HG03039 (cell line): Measurements from ENCODE around the gene RUNX2.

Experiments
- ATAC-seq: cut with Tn5 transposase; IDR thresholded peaks from one replicate; pipeline ENCODE4 v1.9.1; 2021; ENCODE audit warnings: mild to moderate bottlenecking, moderate library complexity; ENCODE audit not compliant: unreplicated experiment

Gene RUNX2

DNA sequence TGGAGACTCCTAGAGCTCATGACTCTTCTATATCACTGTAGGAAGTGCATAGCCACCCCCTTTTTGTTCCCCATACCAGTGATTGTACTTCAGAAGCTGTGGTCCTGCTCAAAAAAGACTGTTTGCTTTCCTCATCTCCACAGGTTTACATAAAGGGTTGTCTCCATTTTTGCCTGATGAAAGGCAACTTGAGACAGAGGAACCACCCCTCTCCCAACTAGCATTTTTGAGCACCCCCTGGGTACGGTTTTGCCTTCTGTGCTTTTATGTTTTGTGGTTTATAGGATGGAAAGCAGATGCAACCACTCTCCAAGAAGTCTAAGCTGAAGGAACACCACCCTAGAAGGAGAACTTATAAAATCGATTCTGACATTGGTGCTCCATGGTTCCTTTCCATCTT lies 177.3 kb downstream of the RUNX2 start:
- no peak for ATAC-seq

DNA sequence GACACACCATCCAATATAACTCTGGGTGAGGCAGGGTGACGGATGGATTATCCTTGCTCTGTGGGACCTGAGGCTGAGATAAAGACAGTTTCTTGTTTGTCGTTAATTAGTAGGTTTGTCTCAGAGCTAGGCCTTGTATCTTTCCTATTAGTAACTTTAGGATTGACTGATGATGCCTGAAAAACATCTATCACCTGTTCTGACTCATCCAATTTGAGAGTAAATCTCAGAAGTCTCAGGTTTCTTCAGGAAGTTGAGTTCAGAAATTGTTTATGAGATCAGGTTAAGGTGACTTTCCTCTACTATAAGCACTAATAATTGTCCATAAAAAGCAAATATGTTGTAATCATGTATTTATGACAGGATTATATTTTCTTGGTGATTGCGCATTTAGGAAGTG lies 179.1 kb downstream of the RUNX2 start:
- no peak for ATAC-seq

DNA sequence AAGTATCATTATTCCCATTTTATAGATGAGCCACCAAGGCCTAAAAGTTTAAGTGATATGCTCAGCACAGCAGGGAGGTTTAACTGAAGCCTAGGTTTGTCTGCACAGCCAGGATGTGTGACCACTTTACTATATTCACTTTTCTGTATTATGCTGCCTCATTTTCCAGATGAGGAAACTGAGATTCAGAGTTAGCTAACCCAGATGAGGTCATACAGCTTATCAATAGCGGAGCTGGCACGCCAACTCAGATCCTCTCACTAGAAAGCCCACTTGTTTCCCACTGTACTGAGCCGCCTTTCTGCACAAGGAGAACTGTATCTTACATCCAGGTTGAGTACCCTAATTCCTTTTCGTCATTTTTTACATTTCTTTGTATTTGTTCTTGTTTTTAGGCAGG lies 181.3 kb downstream of the RUNX2 start:
- ATAC-seq, result no peak

DNA sequence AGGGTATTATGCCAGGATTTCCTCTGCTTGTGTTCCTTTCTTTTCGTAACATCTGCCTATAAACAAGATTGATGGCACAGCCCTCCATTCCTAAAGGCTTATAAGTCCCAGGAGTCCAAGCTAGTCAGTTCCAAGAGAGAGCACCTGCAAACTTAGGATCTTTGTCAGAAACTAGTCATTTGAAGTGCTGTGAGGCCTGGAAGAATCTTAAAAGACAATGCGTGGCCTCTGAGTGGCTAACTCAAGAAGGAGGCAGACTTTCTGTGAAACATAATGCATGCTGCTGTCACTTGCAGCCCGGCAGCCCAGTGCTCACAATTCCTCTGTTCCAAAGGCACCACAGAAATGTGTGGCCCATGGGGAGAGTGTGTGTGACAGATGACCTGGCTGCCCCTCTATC lies 184.6 kb downstream of the RUNX2 start:
- ATAC-seq, result no peak

DNA sequence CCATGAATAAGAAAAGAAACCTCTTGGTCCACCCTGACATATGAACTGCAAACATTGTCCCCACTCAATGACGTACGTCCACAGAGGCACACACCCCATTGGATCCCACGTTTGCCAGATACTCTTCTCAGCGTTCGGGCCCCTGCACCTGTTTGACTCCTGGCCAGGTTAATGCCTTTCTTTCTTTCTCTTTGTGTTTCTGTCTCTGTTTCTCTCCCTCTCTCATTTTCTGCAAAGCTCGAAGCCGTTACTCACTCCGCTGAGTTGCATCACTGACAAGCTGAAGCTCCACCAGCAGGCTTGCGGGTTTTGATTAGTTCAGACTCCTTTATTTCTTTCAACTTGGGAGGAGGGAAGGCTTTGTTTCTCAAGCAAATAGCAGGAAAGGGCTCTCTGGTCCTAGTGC lies 185.1 kb downstream of the RUNX2 start:
- no peak for ATAC-seq

DNA sequence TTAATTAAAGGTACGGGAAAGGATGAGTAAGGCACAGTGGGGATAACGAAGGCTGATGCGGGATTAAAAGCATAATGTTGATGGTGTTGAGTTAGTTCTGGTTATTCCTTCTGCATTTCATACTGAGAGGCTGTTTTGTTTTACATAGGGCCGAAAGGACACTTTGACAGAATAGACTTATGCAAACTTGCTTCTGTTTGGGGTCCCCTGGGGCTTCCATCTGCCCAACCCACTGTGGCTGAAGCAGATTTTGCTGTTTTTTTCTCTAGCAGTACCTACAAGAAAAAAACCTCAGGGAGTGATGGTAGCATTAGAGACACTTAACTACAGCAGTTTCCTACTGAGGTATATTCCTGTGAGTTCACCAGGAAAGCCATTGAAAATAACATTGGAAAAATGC lies 185.7 kb downstream of the RUNX2 start:
- ATAC-seq, result no peak

DNA sequence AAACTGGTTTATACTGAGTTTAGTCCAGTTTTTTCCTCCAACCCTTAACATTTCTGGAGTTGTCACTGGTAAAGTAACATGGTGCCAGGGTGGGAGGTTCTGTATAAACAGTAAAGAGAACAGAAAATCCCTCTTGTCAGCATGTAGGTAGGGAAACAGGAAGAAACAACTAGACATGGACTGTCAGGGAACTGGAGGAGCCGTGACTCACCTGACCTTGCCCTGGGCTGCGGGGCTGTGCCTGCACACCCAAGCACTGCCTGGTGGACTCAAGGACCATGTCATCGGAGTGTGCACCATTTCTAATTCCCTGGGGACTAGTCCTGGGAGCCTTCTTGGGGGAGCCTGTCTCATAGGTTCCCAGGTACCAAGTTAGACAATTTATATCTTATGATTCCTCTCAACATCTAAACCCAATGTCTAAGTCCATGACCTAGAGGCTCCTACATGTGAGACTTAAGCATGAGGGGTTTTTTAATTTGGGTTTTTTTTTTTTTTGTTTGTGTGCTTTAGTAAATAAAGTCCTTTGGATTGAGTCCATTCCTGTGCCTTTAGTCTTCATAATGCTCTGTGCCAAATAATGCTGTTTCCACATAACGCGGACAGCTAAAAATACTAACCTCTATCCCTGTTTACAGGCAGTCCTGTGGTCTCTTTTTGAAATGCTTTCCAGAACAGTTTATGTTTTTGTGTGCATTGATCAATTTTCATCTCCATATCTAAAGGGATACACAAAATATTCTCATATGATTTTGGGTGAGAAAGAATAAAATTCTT lies 186.5 kb downstream of the RUNX2 start:
- ATAC-seq, result no peak

DNA sequence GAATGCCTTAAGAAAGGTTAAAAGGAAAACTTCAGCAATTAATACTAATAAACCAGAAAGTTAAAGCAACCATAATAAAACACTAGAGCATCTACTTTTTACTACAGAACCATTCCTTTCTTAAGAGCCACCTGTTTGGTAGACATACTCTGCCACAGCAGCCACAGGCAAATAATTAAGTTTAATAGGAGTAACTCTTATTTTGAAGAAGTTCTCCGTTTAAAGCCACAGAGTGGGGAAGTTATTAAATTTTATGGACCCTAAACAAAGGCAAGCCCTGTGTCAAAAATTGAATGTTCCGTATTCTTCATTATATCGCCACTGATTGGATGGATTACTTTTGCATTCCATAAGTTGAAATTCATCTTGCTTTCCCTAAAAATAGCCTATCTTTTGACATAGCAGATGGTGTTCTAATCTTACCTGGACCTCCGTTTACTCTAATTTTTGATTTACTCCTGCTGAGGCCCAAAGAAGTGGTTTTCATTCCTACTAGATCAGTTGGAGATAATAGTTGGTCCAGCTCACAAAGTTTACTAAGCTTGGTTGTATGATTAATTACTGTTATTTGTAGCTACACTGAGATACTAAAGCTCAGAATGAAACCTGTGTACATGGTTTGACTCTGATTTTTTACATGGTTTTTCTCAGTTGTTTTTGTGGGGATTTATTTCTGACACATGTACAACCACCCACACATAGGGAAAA lies 190.0 kb downstream of the RUNX2 start:
- ATAC-seq, result no peak

DNA sequence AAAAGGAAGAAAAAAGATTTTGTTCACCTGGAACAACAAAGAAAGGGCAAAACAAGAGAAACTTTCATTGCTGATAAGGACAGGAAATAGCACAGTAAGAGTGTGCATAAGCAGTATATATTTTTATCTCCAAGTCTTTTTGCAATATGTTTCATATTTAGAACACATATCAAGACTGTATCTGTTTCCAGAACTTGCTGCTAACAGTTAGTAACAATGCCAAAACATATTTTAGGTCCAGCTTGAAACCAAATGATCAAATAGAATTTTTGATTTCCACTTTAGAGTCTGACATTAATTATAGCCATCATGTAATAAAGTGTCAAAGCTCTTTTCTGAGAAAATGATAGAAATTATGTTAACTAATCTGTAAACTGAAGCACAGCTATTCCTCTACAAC lies 193.1 kb downstream of the RUNX2 start:
- no peak for ATAC-seq

DNA sequence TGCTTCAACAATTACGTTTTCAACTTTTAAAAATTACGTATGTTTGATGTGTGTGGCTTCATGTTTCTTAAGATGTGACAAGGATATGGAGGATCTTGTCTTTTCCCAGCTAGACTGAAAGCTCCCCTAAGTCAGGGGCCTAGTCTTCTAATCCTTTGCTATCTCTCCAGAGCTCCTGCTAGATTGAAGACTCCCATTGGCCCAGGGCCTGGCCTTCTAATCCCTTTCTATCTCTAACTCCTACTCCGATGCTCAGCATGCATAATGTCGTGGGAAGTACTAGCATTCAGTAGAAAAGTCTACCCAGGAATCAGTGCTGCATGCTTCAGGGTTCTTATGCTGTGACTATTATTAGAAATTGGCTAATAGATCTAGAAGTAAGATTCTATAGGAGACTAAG lies 194.4 kb downstream of the RUNX2 start:
- ATAC-seq, result no peak

DNA sequence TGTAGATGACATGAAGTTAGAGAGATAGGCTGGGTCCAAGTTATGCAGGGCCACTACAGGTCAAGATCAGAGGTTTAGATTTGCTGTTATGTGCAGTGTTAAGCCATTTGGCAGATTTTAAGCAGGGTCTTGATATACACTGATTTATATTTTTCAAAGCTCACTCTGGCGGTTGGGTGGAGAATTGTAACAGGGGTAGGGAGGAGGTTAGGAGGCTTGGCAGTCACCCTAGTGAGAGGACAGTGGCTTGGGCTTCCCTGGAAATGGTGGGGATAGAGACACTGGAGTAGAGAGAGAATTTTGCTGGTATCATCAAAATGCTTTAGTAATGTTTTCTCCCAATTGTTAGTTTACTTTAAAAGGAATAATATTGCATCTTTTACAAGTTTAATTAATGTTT lies 199.1 kb downstream of the RUNX2 start:
- ATAC-seq, result no peak

DNA sequence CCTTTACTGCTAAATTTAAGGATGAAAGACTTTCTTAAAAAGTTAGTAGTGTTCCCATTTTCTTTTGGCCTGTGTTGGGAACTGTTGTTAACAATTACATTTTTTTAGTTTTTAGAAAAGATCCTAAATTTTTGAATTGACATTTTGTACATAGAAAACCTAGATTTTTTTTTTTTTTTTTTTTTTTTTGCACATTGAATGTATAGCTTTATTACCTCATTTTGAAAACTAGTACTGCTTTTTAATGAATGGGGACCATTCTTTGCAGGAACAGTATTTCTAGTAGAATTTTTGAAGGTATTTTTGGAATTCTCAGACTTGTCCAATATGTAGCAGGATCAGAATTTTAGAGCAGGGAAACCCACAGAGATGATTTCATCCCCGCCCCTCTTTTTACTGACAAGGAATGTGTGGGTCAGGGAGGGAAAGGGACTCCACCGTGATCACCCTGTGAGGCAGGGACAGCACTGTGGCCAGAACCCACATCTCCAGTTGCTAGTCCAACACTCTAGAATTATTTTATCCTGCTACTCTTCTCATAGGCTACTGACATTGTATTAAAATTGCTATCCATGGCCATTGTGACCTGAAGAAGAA lies 204.0 kb downstream of the RUNX2 start:
- ATAC-seq, result no peak

DNA sequence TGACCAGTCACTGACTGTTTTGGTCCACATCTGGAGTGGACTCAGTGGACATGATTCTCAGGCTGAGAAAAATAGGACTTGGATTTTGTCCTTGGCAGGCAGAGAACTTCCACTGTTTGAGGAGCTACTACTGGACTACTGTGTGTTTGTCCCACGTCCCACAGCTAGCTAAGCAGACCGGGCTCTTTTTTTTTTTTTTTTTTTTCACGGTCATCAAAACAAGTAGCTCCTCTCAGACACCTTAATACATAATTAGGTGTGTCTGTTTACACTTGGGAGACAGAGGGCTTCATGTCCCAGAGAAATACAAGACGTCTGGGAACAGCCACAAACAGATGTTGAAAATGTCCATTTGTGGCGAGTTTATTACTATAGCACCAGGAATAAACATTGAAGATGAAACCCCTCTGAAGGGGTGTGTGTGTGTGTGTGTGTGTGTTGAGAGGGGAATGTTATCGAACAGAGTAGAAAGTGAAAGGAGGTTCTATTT lies 204.6 kb downstream of the RUNX2 start:
- ATAC-seq, result no peak

DNA sequence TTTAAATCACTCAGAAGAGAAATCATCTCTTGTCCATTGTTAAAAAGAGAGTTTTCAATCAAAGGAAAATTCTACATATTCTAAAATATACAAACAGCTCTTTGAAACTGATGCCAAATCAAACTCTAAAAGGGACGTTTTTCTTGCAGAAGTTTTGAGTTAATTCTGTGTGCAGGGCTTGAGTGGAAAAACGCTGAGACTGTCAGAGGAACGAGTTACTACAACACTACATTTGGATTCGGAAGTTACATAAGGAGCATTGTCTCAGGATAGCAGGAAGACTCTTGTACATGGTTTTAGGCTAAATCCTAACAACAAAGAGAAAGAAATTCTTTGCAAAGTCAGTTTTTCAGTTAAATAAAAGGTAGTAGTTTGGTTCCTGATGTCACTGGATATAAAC lies 205.3 kb downstream of the RUNX2 start:
- no peak for ATAC-seq

DNA sequence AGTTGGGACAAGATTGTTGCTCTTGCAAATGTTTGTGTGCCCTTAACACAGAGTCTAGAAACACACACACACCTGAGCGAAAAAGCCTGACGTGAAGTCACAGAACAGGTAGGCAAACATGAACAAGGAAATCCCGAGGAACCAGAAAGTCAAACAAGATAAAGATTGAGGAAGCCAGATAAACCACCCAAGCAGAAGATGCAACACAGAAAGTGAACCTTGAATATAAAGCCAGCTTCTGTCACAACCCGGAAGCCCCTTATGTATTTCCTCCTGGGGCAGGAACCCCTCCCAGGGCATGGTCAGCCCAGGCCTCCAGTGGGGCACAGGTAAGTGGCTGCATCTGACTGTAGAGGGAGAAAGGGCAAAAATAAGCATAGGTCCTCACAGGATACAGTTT lies 207.8 kb downstream of the RUNX2 start:
- ATAC-seq, result no peak

DNA sequence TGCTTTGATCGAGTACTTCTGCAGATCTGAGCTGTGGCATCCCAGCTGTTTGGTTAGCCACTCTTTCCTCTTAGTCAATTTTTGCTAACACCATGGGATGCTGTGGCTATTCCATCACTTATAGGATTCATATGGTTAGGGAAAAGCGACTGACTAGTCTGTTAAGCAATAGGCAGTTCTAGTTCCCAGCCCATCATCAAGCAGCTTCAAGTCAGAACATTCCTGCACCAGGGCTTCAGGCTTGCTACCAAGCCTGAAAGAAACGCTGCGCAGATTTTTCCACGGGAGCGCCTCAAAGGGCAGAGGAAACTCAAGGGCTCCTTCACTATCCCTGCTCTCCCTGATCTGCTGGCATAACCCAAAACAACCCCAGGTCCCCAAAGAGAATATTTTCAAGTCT lies 209.4 kb downstream of the RUNX2 start:
- ATAC-seq, result no peak

DNA sequence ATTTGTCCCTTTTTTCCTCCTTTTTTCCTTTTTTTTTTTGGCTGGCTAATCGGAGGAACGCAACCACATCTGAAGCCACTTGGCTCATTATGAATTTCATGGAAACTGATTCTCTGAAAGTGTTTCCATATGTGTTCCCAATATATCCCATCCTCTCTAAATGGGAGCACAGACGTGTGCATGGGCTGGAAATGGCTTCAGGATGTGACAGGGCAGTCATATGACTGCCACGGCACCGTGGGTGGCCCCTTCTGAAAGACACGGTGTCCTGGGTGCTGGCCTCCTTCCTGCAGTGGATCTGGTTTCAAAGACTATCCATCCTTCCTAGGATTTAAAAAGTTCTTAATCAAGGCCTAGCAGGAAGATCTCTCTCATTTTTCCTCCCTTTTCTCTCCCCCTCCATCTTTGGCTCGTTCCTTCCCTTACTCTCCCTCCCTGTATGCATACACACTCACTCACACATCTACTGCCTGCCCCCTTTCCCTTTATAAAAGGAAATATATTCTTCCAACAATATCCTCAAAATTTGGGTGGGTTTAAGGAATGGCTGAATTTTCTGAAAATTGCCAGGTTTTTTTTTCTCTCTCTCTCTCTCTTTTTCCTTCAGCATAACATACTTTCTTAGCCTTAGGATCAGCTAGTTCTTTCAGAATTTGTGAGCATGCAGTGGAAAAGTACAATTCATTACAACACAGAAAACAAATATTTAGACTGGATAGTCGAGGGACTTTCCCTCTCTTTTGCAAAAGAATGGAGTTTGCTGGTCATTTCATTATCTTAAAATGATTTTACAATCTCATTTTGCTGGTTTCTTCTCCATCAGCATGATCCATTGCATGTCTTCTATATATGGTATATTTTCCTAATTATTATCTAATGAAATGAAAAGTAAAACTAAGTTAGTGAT lies 210.8 kb downstream of the RUNX2 start:
- no peak for ATAC-seq

DNA sequence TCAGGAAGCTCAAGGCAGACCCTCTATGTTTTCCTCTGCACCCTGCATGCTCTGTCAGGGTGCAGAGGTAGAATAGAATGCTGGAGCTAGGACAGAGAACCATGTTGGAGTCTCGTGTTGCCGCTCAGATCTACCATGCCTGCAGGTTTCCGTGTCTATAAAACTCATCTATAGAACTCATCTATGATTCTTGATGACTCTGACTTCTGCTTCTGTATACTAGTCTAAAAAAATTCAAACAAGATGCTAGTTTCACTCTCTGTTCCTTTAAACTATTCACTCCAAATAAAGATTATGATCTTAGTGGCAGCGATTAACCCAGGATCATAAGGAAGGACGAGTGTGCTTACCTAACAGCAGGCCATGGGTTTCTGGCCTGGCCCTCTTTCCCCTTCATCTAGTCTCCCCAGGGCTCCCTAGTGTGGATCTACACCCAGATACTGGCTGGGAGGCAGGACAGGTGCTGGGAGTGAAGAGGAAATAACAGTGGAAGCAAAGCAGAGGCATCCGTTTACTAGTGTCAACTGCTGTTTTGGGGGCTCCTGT lies 212.3 kb downstream of the RUNX2 start:
- no peak for ATAC-seq

DNA sequence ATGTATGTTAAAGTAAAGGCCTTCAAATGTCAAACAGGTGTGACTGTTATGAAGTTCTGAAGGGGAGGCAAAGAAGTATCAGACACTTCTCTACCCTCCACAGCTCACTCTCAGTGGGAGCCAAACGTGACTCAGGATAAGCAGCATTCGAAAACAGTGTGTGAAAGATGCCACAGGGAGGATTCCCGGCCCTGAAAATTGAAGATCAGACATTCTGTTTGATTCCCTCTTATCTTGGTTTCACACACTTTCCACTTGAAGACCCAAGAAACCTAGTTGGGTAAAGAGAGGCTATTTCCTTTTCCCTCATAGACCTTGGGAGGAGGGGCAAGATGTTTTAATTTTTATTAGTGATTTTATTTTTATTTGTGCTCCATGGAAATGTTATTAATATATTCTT lies 213.8 kb downstream of the RUNX2 start:
- ATAC-seq, result no peak

DNA sequence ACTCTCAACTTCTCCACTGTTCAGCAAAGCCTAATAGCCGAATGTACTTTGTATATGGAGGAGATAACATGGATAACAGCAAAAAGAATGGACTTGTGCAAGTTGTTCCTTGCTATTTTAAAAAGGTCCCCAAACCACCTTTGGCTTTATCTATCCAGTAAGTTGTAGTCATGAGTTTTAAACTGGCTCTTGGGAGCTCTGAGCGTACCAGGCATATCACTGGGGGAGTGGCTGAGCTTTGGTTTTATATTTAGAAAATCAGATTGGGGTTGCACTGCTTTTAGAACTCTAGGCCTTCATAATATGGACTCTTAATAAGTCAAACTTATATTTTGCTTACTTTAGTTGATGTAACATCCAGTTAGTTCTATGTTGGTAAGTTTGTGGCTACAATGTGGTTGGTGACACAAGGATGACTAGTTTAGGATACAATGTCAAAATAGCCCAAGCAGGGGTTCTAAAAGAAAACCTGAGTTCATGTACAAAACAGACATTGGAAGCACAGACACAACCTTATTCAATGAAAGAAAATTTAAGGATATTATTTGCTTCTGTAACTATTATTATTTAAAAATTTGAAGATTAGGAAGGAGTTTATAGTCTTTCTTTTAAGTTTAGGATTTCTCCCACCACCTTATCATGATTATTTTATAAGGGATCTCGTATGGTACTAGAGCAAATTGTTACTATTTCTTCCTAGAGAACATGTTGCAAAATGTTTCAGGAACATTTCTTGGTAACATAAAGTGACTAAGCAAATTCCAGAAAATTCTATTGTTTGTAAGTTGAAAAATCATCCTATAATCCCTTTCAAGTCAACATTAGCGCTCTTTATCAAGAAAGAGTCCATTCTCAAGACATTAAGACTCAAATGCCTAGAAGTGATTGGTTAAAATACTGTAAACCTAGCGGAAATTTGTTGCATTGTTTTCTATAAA lies 215.4 kb downstream of the RUNX2 start:
- ATAC-seq, result no peak
